ENCODE measurements around the gene HLA-DMA. TPM values are rescaled to one million over a fixed set of nuclear protein-coding genes. Genes with fewer than 3 reads are reported as not detected.

HLA-DMA gene
- total RNA-seq, 4 donors from 2014 or later: 10.7 to 41.5 (median 27.3) TPM

- intact Hi-C loops (cut with DNase I): no loop called here
- Histone ChIP-seq H3K4me3 (replicated peaks in 1 of 3) (peak overlapping the region; percentile 62 to 98 (median 88)), H3K9me3 (no peaks in the 10 kb centered on the region), H3K36me3 (peaks cover under 1 to 3% of the 10 kb centered on the region in 2 donors), H3K4me1 (peaks cover 10 to 21% of the 10 kb centered on the region in 2 donors), H3K27me3 (no peaks in the 10 kb centered on the region), H3K27ac (peak overlapping the region; percentile 100)
- WGBS, 2 donors: 3 to 5% methylated on average over 16 of the region's 16 CpGs
- no peak for TF ChIP-seq POLR2A (IDR thresholded peaks at IDR 0.05)
- TF ChIP-seq, protein P1, sequence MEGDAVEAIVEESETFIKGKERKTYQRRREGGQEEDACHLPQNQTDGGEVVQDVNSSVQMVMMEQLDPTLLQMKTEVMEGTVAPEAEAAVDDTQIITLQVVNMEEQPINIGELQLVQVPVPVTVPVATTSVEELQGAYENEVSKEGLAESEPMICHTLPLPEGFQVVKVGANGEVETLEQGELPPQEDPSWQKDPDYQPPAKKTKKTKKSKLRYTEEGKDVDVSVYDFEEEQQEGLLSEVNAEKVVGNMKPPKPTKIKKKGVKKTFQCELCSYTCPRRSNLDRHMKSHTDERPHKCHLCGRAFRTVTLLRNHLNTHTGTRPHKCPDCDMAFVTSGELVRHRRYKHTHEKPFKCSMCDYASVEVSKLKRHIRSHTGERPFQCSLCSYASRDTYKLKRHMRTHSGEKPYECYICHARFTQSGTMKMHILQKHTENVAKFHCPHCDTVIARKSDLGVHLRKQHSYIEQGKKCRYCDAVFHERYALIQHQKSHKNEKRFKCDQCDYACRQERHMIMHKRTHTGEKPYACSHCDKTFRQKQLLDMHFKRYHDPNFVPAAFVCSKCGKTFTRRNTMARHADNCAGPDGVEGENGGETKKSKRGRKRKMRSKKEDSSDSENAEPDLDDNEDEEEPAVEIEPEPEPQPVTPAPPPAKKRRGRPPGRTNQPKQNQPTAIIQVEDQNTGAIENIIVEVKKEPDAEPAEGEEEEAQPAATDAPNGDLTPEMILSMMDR (IDR thresholded peaks at IDR 0.05): peak in 4 of 6 experiments; percentile 22 to 44 (median 41)
- peak in 1 of 2 donors; percentile 23 for DNase-seq
Measured at GRCh38 chr6:32967151-32968091, 14.5 kb upstream of the HLA-DMA start.

DNA sequence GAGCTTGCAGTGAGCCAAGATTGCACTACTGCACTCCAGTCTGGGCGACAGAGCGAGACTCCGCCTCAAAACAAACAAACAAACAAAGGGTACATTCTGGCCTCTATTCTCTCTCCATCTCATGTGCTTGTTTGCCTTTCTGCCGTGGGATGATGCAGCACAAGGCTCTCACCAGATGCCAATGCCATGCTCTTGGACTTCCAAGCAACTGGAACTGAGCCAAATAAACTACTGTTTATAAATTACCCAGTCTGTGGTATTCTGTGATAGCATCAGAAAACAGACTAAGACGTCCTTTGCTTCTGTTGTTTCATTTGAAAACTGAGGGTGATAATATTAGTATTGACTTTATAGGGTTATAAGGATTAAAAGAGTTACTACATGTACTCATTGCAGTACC lies 11.9 kb upstream of the HLA-DMA start:
- TF ChIP-seq, protein P1 (IDR thresholded peaks at IDR 0.05): no peak
- no peak for TF ChIP-seq POLR2A (IDR thresholded peaks at IDR 0.05)
- Histone ChIP-seq H3K36me3 (no peaks in the 10 kb centered on the region), H3K27me3 (no peaks in the 10 kb centered on the region), H3K27ac (no peak overlapping the region), H3K4me1 (peaks cover 10 to 21% of the 10 kb centered on the region in 2 donors), H3K4me3 (replicated peaks in 1 of 3) (no peak overlapping the region), H3K9me3 (no peaks in the 10 kb centered on the region)
- intact Hi-C loops (cut with DNase I): no loop called here
- 84 to 92% methylated on average over 5 of the region's 5 CpGs for WGBS, 2 donors
- no peak for DNase-seq

DNA sequence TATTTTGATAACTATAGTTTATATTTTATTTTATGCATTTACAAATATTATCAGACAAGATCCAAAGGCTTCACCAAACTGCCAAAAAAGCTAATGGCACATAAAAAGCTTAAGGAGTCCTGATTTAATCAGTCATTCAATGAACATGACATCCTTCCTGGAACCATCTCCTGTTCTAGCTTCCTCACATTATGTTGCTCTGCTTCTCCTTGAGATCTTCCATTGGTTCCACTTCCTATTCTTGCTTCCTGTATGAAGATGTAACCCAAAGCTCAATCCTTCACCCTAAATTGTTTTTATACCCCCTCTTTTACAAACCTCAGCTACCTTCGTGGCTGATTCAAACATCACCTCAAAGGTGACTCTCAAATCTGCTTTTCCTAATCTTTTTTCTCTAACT lies 11.0 kb upstream of the HLA-DMA start:
- Histone ChIP-seq H3K36me3 (no peaks in the 10 kb centered on the region), H3K27ac (no peak overlapping the region), H3K27me3 (no peaks in the 10 kb centered on the region), H3K9me3 (no peaks in the 10 kb centered on the region), H3K4me3 (replicated peaks in 1 of 3) (no peak overlapping the region), H3K4me1 (peaks cover 10 to 21% of the 10 kb centered on the region in 2 donors)
- TF ChIP-seq, protein P1 (IDR thresholded peaks at IDR 0.05): no peak
- TF ChIP-seq POLR2A (IDR thresholded peaks at IDR 0.05): no peak
- 49 to 55% methylated on average over 1 of the region's 1 CpG for WGBS, 2 donors
- no peak for DNase-seq
- intact Hi-C loops (cut with DNase I): no loop called here

DNA sequence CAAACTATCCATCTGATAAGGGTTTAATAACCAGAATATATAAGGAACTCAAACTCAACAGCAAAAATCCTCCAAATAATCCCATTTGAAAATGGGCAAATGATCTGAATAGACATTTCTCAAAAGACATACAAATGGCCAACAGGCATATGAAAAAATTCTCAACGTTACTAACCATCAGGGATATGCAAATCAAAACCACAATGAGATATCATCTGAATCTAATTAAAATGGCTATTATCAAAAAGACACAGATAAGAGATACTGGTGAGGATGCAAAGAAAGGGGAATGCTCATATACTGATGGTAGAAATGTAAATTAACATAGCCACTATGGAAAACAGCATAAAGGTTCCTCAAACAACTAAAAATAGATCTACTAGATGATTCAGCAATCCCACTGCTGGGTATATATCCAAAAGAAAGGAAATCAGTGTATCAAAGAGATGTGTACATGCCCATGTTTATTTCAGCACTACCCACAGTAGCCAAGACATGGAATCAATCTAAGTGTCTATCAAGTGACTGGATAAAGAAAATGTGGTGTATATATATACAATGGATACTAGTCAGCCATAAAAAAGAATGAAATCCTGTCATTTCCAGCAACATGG lies 9.4 kb upstream of the HLA-DMA start:
- DNase-seq: no peak
- no peaks in the 10 kb centered on the region for H3K36me3 ChIP-seq
- H3K4me1 ChIP-seq: peaks cover 9 to 20% of the 10 kb centered on the region in 2 donors
- 70 to 92% methylated on average over 1 of the region's 1 CpG for WGBS, 2 donors
- no peak overlapping the region for H3K4me3 ChIP-seq (replicated peaks in 1 of 3)
- H3K27ac ChIP-seq: no peak overlapping the region
- intact Hi-C loops (cut with DNase I): no loop called here
- no peak for TF ChIP-seq POLR2A (IDR thresholded peaks at IDR 0.05)
- TF ChIP-seq, protein P1 (IDR thresholded peaks at IDR 0.05): no peak
- no peaks in the 10 kb centered on the region for H3K27me3 ChIP-seq
- no peaks in the 10 kb centered on the region for H3K9me3 ChIP-seq

DNA sequence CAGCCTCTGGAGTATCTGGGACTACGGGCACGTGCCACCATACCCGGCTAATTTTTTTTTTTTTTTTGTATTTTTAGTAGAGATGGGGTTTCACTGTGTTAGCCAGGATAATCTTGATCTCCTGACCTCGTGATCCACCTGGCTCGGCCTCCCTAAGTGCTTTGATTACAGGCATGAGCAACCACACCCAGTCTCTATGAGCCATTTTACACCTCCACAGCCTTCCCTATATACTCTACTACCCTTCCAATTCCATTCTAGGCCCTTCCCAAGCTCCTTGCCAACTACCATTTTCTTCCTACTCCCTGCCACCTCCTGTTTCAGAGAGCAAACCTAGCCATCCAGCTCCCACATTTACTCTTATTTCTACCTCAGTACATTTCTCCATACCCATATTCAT lies 7.7 kb upstream of the HLA-DMA start:
- 95 to 97% methylated on average over 5 of the region's 5 CpGs for WGBS, 2 donors
- H3K27me3 ChIP-seq: no peaks in the 10 kb centered on the region
- no peaks in the 10 kb centered on the region for H3K36me3 ChIP-seq
- no peaks in the 10 kb centered on the region for H3K9me3 ChIP-seq
- H3K4me1 ChIP-seq: peaks cover 0 to 5% of the 10 kb centered on the region in 2 donors
- no peak overlapping the region for H3K4me3 ChIP-seq (replicated peaks in 1 of 3)
- no peak for DNase-seq
- no peak overlapping the region for H3K27ac ChIP-seq
- intact Hi-C loops (cut with DNase I): no loop called here
- no peak for TF ChIP-seq POLR2A (IDR thresholded peaks at IDR 0.05)
- TF ChIP-seq, protein P1 (IDR thresholded peaks at IDR 0.05): no peak

All from thyroid gland (tissue), 4 donors.